ENCODE measurements around the gene UBE2E2.
"Not testable (repeated sequence)": the region's sequence is repeated elsewhere in the genome, so short reads cannot be mapped to it uniquely, and the experiment has no call there.

The UBE2E2 gene

GRCh38 chr3:23174426-23175039 lies 28.6 kb upstream of the UBE2E2 start:
- H3K4me1 Mint-ChIP-seq (ENCODE audit: low read depth in 2 of 2) = no peaks in the 10 kb centered on the region
- DNase-seq (no peak), ATAC-seq (replicated peaks) (no peak)
- no peak overlapping the region for H3K4me3 Mint-ChIP-seq
- H3K27me3 Mint-ChIP-seq = peaks cover 0 to 5% of the 10 kb centered on the region in 2 donors
- H3K36me3 Mint-ChIP-seq (ENCODE audit: insufficient read depth) = no peaks in the 10 kb centered on the region
- peaks cover 8 to 15% of the 10 kb centered on the region in 2 donors for H3K9me3 Mint-ChIP-seq
- H3K27ac Mint-ChIP-seq = no peak overlapping the region

- Mint-ChIP-seq H3K4me3 (no peak overlapping the region), H3K27me3 (peaks cover 0 to 5% of the 10 kb centered on the region in 2 donors), H3K27ac (no peak overlapping the region), H3K4me1 (ENCODE audit: low read depth in 2 of 2) (no peaks in the 10 kb centered on the region), H3K9me3 (peaks cover 7 to 8% of the 10 kb centered on the region in 2 donors), H3K36me3 (ENCODE audit: insufficient read depth) (no peaks in the 10 kb centered on the region)
- ATAC-seq (replicated peaks) (no peak), DNase-seq (no peak)
These were observed 27.6 kb upstream of the UBE2E2 start for GRCh38 chr3:23175341-23176083.

- H3K4me3 Mint-ChIP-seq; H3K4me1 Mint-ChIP-seq (ENCODE audit: low read depth in 2 of 2); ATAC-seq (replicated peaks); H3K27me3 Mint-ChIP-seq; DNase-seq; H3K27ac Mint-ChIP-seq; H3K9me3 Mint-ChIP-seq; H3K36me3 Mint-ChIP-seq (ENCODE audit: insufficient read depth): not testable (repeated sequence)
These were observed 26.3 kb upstream of the UBE2E2 start for GRCh38 chr3:23176839-23177238.

- Mint-ChIP-seq H3K9me3 (no peaks in the 10 kb centered on the region), H3K4me3 (no peak overlapping the region), H3K27me3 (no peaks in the 10 kb centered on the region), H3K4me1 (ENCODE audit: low read depth in 2 of 2) (no peaks in the 10 kb centered on the region), H3K36me3 (ENCODE audit: insufficient read depth) (no peaks in the 10 kb centered on the region), H3K27ac (no peak overlapping the region)
- DNase-seq (no peak), ATAC-seq (replicated peaks) (no peak)
These were observed 20.1 kb upstream of the UBE2E2 start for GRCh38 chr3:23182996-23183513.

- Mint-ChIP-seq H3K27me3 (no peaks in the 10 kb centered on the region), H3K36me3 (ENCODE audit: insufficient read depth) (no peaks in the 10 kb centered on the region), H3K9me3 (no peaks in the 10 kb centered on the region), H3K4me3 (no peak overlapping the region), H3K27ac (no peak overlapping the region), H3K4me1 (ENCODE audit: low read depth in 2 of 2) (no peaks in the 10 kb centered on the region)
- ATAC-seq (replicated peaks) (no peak), DNase-seq (no peak)
These were observed 19.4 kb upstream of the UBE2E2 start for GRCh38 chr3:23183731-23184130.

GRCh38 chr3:23185861-23186260 lies 17.3 kb upstream of the UBE2E2 start:
- DNase-seq = no peak
- Mint-ChIP-seq H3K4me1 (ENCODE audit: low read depth in 2 of 2) (no peaks in the 10 kb centered on the region), H3K9me3 (no peaks in the 10 kb centered on the region), H3K4me3 (no peak overlapping the region), H3K36me3 (ENCODE audit: insufficient read depth) (no peaks in the 10 kb centered on the region), H3K27ac (no peak overlapping the region), H3K27me3 (no peaks in the 10 kb centered on the region)
- ATAC-seq (replicated peaks) = no peak

- DNase-seq = no peak
- H3K27ac Mint-ChIP-seq = no peak overlapping the region
- H3K4me1 Mint-ChIP-seq (ENCODE audit: low read depth in 2 of 2) = no peaks in the 10 kb centered on the region
- no peaks in the 10 kb centered on the region for H3K36me3 Mint-ChIP-seq (ENCODE audit: insufficient read depth)
- no peak overlapping the region for H3K4me3 Mint-ChIP-seq
- H3K27me3 Mint-ChIP-seq = peaks cover 0 to 6% of the 10 kb centered on the region in 2 donors
- no peak for ATAC-seq (replicated peaks)
- no peaks in the 10 kb centered on the region for H3K9me3 Mint-ChIP-seq
These were observed 13.9 kb upstream of the UBE2E2 start for GRCh38 chr3:23189187-23189586.

- DNase-seq (no peak), ATAC-seq (replicated peaks) (no peak)
- Mint-ChIP-seq H3K4me3 (no peak overlapping the region), H3K4me1 (ENCODE audit: low read depth in 2 of 2) (no peaks in the 10 kb centered on the region), H3K36me3 (ENCODE audit: insufficient read depth) (no peaks in the 10 kb centered on the region), H3K27me3 (peaks cover 0 to 6% of the 10 kb centered on the region in 2 donors), H3K9me3 (no peaks in the 10 kb centered on the region), H3K27ac (no peak overlapping the region)
These were observed 10.3 kb upstream of the UBE2E2 start for GRCh38 chr3:23192816-23193215.

GRCh38 chr3:23193831-23194230 lies 9.3 kb upstream of the UBE2E2 start:
- no peaks in the 10 kb centered on the region for H3K36me3 Mint-ChIP-seq (ENCODE audit: insufficient read depth)
- H3K4me3 Mint-ChIP-seq = no peak overlapping the region
- no peaks in the 10 kb centered on the region for H3K9me3 Mint-ChIP-seq
- no peaks in the 10 kb centered on the region for H3K4me1 Mint-ChIP-seq (ENCODE audit: low read depth in 2 of 2)
- ATAC-seq (replicated peaks) (no peak), DNase-seq (no peak)
- H3K27me3 Mint-ChIP-seq = peaks cover 0 to 6% of the 10 kb centered on the region in 2 donors
- H3K27ac Mint-ChIP-seq = no peak overlapping the region

- H3K4me3 Mint-ChIP-seq = no peak overlapping the region
- H3K9me3 Mint-ChIP-seq = no peaks in the 10 kb centered on the region
- no peak overlapping the region for H3K27ac Mint-ChIP-seq
- ATAC-seq (replicated peaks) (no peak), DNase-seq (no peak)
- H3K27me3 Mint-ChIP-seq = peaks cover 17 to 31% of the 10 kb centered on the region in 2 donors
- H3K36me3 Mint-ChIP-seq (ENCODE audit: insufficient read depth) = peaks cover 2% of the 10 kb centered on the region
- peaks cover 6 to 7% of the 10 kb centered on the region in 2 donors for H3K4me1 Mint-ChIP-seq (ENCODE audit: low read depth in 2 of 2)
These were observed 4.3 kb upstream of the UBE2E2 start for GRCh38 chr3:23198801-23199200.

- Mint-ChIP-seq H3K9me3 (no peaks in the 10 kb centered on the region), H3K27ac (no peak overlapping the region), H3K36me3 (ENCODE audit: insufficient read depth) (peaks cover 2% of the 10 kb centered on the region), H3K4me3 (no peak overlapping the region), H3K27me3 (peaks cover 26 to 36% of the 10 kb centered on the region in 2 donors), H3K4me1 (ENCODE audit: low read depth in 2 of 2) (peaks cover 10 to 14% of the 10 kb centered on the region in 2 donors)
- ATAC-seq (replicated peaks) (no peak), DNase-seq (no peak)
These were observed 3.5 kb upstream of the UBE2E2 start for GRCh38 chr3:23199649-23200048.

GRCh38 chr3:23201154-23201838 lies 1.8 kb upstream of the UBE2E2 start:
- Mint-ChIP-seq H3K27me3 (peaks cover 32 to 41% of the 10 kb centered on the region in 2 donors), H3K27ac (no peak overlapping the region)

GRCh38 chr3:23202203-23202920 lies 765 bp upstream of the UBE2E2 start:
- DNase-seq (no peak), ATAC-seq (replicated peaks) (peak; percentile 37)
- peaks cover 41 to 48% of the 10 kb centered on the region in 2 donors for H3K27me3 Mint-ChIP-seq
- H3K27ac Mint-ChIP-seq = no peak overlapping the region
- H3K4me3 Mint-ChIP-seq = peak overlapping the region; percentile 45 to 64
- peaks cover 0 to 2% of the 10 kb centered on the region in 2 donors for H3K9me3 Mint-ChIP-seq
- peaks cover 2% of the 10 kb centered on the region for H3K36me3 Mint-ChIP-seq (ENCODE audit: insufficient read depth)
- H3K4me1 Mint-ChIP-seq (ENCODE audit: low read depth in 2 of 2) = peaks cover 10 to 14% of the 10 kb centered on the region in 2 donors

More at GRCh38 chr3:23201154-23201838, 1.8 kb upstream of the UBE2E2 start:
- ATAC-seq (replicated peaks) (no peak), DNase-seq (no peak)
- Mint-ChIP-seq H3K4me1 (ENCODE audit: low read depth in 2 of 2) (peaks cover 10 to 14% of the 10 kb centered on the region in 2 donors), H3K4me3 (peak overlapping the region; percentile 45 to 64), H3K36me3 (ENCODE audit: insufficient read depth) (peaks cover 2% of the 10 kb centered on the region), H3K9me3 (peaks cover 0 to under 1% of the 10 kb centered on the region in 2 donors)

Data from effector memory CD8-positive, alpha-beta T cell (primary cell).